Breast epithelium (tissue), 3 donors: ENCODE measurements around the gene ROR2.

Source experiments
- POLR2A ChIP-seq: fragments of 450-650 bp; IDR thresholded peaks from one replicate; pipeline ENCODE4 v1.6.1; 2016; ENCODE audit warnings: antibody characterized with exemption, mild to moderate bottlenecking, moderate library complexity
- TF ChIP-seq, protein P1 (sequence below), 3 donors: fragments of 450-650 bp; IDR thresholded peaks; one replicate each; pipeline ENCODE4 v1.5.1; 2016 to 2017; ENCODE audit warnings: antibody characterized with exemption in 3 of 3, mild to moderate bottlenecking in 3 of 3, moderate library complexity in 3 of 3

DNA sequence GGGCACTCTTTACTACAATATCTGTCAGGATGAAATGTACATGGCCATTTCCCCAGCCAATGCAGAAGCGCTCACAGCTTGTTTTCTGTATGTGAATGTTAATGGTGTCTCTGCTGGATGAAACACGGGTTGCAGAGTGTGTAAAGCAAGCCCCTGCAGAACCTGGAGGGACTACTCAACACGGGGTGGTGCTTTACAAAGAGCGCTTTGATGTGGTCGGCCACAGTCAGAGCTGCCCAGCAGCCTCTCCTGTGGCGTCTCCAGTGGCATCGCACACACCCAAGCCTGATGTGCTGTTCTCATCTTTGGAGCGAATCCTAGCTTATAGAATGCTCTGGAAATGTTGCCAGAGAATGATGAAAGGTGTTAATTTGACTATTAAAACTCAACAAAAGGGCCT lies 363.7 kb downstream of the ROR2 start:
- TF ChIP-seq, protein P1, sequence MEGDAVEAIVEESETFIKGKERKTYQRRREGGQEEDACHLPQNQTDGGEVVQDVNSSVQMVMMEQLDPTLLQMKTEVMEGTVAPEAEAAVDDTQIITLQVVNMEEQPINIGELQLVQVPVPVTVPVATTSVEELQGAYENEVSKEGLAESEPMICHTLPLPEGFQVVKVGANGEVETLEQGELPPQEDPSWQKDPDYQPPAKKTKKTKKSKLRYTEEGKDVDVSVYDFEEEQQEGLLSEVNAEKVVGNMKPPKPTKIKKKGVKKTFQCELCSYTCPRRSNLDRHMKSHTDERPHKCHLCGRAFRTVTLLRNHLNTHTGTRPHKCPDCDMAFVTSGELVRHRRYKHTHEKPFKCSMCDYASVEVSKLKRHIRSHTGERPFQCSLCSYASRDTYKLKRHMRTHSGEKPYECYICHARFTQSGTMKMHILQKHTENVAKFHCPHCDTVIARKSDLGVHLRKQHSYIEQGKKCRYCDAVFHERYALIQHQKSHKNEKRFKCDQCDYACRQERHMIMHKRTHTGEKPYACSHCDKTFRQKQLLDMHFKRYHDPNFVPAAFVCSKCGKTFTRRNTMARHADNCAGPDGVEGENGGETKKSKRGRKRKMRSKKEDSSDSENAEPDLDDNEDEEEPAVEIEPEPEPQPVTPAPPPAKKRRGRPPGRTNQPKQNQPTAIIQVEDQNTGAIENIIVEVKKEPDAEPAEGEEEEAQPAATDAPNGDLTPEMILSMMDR (IDR thresholded peaks at IDR 0.05) = no peak
- no peak for TF ChIP-seq POLR2A
